NOMO-1 treated with dmso at 0.1 percent for 144 hours (cell line): ENCODE data around the gene APEH.

Experiments used
- DNase-seq: peaks from one replicate; lab custom pipeline; 2025; ENCODE audit not compliant: unreplicated experiment; lab: John Stamatoyannopoulos, UW

APEH gene

DNA sequence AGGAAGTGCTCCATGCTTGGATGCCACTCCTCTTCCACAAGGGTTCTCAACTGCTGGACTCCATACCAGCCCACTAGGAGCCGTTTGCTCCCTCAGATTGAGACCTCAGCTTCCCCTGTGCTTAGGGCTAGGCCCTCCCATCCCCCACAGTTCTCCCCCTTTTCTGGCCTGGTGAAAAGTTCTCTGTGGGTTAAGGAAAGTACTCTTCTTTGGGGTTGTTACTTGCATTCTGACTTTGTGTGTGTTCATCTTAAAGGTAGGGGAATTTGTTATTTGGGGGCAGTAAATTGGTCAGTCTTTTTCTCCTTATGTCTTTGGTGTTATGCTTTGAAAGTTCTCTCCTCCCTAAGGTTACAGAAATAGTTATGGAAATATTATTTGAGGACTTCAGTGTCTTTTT lies 24.0 kb upstream of the APEH start:
- no peak for DNase-seq

DNA sequence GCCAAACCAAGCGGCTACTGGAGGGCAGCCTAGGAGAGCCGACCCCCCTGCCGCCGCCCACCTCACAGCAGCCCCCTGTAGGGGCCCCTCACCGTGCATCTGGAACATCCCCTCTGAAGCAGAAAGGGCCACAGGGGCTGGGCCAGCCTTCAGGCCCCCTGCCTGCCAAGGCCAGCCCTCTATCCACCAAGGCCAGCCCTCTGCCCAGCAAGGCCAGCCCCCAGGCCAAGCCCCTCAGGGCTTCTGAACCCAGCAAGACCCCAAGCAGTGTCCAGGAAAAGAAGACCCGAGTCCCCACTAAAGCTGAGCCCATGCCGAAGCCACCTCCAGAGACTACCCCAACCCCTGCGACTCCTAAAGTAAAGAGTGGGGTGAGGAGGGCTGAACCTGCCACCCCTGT lies 23.5 kb upstream of the APEH start:
- DNase-seq = no peak

DNA sequence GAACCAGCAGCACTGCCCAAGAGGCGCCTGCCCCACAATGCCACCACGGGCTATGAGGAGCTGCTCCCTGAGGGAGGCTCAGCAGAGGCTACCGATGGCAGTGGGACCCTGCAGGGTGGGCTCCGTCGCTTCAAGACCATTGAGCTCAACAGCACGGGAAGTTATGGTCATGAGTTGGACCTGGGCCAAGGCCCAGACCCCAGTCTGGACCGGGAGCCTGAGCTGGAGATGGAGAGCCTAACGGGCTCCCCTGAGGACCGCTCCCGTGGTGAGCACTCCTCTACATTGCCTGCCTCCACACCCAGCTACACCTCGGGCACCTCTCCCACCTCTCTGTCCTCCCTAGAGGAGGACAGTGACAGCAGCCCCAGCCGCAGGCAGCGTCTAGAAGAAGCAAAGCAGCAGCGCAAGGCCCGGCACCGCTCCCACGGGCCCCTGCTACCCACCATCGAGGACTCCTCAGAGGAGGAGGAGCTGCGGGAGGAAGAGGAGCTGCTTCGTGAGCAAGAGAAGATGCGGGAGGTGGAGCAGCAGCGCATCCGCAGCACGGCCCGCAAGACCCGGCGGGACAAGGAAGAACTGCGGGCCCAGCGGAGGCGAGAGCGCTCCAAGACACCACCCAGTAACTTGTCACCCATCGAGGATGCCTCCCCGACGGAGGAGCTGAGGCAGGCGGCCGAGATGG lies 21.8 kb upstream of the APEH start:
- no peak for DNase-seq

DNA sequence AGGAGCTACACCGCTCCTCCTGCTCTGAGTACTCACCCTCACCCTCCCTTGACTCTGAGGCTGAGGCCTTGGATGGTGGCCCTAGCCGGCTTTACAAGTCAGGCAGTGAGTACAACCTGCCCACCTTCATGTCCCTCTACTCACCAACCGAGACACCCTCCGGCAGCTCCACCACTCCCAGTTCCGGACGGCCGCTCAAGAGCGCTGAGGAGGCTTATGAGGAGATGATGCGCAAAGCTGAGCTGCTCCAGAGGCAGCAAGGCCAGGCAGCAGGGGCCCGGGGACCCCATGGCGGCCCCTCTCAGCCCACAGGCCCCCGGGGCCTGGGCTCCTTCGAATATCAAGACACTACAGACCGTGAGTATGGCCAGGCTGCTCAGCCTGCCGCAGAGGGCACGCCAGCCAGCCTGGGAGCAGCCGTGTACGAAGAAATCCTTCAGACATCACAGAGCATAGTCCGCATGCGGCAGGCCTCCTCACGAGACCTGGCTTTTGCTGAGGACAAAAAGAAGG lies 21.2 kb upstream of the APEH start:
- no peak for DNase-seq

DNA sequence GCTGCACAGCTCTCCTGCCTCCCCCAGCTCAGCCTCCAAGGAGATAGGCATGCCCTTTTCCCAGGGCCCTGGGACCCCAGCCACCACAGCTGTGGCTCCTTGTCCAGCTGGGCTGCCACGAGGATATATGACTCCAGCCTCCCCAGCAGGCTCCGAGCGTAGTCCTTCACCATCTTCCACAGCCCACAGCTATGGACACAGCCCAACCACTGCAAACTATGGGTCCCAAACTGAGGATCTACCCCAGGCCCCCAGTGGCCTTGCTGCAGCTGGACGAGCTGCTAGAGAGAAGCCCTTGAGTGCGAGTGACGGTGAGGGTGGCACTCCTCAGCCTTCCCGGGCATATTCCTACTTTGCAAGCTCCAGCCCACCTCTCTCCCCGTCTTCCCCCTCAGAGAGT lies 20.5 kb upstream of the APEH start:
- DNase-seq = no peak

DNA sequence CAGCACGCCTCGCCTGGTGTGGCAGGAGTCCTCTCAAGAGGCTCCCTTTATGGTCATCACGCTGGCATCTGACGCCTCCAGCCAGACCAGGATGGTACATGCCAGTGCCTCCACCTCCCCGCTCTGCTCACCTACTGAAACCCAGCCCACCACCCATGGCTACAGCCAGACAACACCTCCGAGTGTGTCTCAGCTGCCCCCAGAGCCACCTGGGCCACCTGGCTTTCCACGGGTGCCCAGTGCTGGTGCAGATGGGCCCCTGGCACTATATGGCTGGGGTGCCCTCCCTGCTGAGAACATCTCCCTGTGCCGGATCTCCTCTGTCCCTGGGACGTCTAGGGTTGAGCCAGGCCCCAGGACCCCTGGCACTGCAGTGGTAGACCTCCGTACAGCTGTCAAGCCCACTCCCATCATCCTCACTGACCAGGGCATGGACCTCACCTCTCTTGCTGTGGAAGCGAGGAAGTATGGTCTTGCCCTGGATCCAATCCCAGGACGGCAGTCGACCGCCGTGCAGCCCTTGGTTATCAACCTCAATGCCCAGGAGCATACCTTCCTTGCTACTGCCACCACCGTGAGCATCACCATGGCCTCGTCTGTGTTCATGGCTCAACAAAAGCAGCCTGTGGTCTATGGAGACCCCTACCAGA lies 19.9 kb upstream of the APEH start:
- DNase-seq = no peak

DNA sequence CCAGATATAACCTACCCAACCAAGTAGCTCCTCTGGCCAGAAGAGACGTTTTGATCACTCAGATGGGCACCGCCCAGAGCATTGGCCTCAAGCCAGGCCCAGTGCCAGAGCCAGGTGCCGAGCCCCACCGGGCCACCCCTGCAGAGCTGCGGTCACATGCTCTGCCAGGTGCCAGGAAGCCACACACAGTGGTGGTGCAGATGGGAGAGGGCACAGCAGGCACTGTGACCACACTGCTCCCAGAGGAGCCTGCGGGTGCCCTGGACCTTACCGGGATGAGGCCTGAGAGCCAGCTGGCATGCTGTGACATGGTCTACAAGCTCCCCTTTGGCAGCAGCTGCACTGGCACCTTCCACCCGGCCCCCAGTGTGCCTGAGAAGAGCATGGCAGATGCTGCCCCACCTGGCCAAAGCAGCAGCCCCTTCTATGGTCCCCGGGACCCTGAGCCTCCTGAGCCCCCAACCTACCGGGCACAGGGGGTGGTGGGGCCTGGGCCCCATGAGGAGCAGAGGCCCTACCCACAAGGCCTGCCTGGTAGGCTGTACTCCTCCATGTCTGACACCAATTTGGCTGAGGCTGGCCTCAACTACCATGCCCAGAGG lies 19.1 kb upstream of the APEH start:
- no peak for DNase-seq

DNA sequence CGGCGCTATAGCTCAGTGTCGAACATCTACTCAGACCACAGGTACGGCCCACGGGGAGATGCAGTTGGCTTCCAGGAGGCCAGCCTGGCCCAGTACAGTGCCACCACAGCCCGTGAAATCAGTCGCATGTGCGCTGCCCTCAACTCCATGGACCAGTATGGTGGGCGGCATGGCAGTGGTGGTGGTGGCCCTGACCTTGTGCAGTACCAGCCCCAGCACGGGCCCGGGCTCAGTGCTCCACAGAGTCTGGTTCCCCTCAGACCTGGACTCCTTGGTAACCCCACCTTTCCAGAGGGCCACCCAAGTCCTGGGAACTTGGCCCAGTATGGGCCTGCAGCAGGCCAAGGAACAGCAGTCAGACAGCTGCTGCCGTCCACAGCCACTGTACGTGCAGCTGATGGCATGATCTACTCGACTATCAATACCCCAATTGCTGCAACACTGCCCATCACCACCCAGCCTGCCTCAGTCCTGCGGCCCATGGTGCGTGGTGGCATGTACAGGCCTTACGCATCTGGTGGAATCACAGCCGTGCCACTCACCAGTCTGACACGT lies 18.3 kb upstream of the APEH start:
- DNase-seq = no peak

DNA sequence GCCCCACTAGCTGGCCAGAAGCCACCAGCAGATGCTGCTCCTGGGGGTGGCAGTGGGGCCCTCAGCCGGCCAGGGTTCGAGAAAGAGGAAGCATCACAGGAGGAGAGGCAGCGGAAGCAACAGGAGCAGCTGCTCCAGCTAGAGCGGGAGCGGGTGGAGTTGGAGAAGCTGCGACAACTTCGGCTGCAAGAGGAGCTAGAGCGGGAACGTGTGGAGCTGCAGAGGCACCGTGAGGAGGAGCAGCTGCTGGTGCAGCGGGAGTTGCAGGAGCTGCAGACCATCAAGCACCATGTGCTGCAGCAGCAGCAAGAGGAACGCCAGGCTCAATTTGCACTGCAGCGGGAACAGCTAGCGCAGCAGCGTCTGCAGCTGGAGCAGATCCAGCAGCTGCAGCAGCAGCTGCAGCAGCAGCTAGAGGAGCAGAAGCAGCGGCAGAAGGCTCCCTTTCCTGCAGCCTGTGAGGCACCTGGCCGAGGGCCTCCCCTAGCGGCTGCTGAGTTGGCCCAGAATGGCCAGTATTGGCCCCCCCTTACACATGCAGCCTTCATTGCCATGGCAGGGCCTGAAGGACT lies 17.5 kb upstream of the APEH start:
- DNase-seq = no peak

DNA sequence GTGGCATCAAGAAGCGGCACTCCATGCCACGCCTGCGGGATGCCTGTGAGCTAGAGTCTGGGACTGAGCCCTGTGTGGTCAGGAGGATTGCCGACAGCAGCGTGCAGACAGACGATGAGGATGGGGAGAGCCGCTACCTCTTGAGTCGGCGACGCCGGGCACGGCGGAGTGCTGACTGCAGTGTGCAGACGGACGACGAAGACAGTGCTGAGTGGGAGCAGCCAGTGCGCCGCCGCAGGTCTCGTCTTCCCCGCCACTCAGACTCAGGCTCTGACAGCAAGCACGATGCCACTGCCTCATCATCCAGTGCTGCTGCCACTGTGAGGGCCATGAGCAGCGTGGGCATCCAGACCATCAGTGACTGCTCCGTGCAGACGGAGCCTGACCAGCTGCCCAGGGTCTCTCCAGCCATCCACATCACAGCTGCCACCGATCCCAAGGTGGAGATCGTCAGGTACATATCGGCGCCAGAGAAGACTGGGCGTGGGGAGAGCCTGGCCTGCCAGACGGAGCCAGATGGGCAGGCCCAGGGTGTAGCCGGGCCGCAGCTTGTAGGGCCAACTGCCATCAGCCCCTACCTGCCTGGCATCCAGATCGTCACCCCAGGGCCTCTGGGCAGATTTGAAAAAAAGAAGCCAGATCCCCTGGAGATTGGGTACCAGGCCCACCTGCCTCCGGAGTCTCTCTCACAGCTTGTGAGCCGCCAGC lies 16.8 kb upstream of the APEH start:
- DNase-seq = no peak

DNA sequence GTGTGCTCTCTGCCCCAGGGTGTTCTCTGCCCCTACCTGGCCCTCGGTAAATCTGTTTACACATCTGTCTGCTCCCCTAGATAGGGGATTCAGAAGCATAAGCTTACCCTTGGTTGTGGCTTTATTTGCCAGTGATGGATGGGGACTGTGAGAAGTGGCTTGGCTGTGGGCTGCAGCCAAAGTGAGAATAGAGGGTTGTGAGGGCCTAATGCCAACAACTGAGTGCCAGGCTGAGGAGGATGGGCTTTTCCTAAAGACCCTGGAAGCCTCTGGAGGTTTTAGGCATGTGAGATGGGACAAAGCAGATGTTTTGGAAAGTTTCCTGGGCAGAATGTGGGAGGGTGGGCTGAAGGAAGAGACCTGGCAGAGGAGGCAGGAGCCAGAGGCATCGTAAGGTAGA lies 15.4 kb upstream of the APEH start:
- no peak for DNase-seq

DNA sequence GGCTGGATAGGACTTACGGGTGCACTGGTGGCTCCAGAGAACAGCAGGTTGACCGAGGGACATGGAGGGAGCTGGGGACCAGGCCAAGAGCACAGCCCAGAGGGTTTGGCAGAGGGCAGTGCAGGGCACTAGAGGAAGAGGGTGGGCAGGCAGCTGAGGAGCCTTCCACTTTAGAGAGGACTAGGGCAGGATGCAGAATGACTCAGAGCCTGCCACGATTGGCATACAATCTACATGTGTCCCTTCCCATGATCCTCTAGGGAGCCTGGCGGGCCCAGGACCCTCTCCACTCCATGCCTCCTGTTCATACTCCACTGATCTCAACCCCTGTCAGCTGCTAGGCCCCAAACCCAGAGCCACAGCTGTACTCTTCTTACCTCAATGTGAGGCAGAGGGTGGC lies 14.4 kb upstream of the APEH start:
- no peak for DNase-seq

DNA sequence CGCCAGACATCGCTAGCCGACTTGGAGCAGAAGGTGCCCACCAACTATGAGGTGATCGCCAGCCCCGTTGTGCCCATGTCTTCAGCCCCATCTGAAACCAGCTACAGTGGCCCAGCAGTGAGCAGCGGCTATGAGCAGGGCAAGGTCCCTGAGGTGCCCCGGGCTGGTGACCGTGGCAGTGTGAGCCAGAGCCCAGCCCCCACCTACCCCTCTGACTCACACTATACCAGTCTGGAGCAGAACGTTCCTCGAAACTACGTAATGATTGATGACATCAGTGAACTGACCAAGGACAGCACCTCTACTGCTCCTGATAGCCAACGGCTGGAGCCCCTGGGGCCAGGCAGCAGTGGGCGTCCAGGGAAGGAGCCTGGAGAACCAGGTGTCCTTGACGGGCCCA lies 12.9 kb upstream of the APEH start:
- no peak for DNase-seq

DNA sequence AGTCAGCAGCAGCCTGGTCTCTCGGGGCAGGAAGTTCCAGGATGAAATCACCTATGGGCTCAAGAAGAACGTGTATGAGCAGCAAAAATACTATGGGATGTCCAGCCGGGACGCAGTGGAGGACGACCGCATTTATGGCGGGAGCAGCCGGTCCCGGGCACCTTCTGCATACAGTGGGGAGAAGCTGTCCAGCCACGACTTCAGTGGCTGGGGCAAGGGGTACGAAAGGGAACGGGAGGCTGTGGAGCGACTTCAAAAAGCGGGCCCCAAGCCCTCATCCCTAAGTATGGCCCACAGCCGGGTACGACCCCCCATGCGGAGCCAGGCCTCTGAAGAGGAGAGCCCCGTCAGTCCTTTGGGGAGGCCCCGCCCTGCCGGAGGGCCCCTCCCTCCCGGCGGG lies 12.1 kb upstream of the APEH start:
- no peak for DNase-seq

DNA sequence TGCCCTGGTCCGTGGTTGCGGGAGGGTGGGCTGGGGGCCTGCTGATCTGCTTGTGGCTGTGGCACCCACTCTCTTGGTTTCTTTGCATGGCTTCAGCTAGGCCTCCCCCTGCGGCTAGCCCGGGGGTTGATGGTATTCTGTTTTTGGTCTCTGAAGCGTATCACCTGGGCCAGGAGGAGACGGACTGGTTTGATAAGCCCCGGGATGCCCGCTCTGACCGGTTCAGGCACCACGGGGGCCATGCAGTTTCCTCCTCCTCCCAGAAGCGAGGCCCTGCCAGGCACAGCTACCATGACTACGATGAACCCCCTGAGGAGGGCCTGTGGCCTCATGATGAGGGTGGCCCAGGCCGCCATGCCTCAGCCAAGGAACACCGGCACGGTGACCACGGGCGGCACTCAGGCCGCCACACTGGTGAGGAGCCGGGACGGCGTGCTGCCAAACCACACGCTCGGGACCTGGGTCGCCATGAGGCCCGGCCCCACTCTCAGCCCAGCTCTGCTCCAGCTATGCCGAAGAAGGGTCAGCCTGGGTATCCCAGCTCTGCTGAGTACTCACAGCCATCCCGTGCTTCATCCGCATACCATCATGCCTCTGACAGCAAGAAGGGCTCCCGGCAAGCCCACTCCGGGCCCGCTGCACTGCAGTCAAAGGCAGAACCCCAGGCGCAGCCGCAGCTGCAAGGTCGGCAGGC lies 11.3 kb upstream of the APEH start:
- no peak for DNase-seq

DNA sequence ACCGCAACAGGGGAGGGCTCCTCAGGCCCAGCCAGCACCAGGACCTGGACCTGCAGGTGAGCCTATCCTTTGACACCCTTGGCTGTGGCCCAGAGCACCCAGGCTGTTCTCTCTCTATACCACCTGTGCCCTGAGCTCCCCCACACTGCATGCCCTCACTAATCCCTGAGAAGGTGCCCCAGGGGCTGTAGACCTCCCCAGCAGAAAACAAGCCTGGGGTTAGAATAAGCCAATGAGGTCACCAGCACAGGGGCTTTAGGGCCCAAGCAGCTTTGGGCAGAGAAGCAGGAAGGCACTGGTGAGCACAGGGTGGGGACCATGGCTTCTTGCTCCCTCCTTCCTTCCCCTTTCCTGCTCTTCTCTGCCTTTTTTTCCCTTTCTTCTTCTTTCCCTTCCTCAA lies 10.3 kb upstream of the APEH start:
- DNase-seq = no peak

DNA sequence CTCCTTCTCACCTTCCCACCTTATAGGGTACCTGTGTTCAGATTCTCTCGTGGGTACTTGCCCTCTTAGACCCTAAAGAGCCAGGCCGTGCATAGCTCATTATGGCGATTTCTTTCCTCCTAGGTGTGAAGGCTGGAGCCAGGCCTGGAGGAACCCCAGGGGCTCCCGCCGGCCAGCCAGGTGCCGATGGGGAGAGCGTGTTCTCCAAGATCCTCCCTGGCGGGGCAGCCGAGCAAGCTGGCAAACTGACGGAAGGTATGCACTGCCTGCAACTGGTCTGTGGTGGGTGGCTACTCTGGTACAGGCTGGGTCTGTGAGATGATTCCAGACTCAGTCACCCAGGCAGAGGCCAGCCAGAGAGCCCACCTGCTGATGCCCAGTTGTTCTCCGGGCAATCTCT lies 9.9 kb upstream of the APEH start:
- no peak for DNase-seq

DNA sequence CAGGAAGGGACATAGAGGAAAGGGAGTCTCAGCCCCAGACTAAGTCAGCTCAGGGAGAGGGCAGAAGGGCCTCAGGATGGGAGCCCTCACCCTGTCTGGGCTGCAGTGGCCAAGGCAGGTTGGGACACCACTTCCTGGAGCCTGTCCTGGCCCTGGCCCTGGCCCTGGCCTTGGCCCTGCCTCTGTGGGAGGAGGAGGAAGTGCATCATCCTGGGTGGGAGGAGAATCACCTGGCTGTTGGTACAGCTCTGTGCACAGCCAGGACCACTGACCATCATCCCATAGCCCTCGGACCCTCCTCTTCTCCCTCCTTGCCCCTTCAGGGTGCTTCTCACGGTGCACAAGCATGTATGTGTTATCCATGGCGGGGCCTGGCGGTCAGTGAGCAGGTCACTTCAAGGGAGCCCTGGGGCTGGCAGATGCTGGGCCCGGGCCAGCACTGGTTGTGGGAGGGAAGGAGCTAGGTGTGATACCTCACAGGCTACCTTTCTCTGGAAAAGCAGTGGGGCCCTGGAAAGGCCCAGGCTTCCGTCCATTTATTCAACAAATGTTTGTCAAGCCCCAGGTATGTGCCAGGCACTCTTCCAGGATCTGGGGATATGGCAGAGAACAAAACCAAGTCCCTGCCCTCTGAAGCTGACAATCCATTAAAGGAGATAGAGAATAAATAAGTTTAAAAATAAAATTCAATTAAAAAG lies 8.2 kb upstream of the APEH start:
- DNase-seq = no peak

DNA sequence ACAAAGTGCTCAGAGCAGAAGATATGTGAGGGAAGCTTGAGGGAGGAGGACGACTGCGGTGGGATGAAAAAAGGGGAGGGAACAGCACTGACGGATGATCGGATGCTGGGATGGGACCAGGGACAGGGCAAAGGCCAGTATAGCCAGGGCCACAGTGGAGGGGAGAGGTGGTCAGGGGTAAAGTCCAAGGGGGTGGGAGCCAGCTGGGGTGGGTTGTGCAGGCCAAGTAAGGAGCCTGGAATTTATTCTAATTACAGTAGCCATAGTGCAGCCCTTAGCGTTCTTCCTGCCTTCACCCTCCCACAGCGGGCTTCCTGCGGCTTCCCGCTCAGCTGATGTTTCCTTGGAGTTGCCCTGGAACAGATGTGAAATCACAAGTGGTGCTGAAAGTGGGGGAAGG lies 7.6 kb upstream of the APEH start:
- DNase-seq = no peak
